GM12801 (cell line): ENCODE results near the gene RTTN.

ENCODE experiments used
- TF ChIP-seq, protein P1 (sequence below): IDR thresholded peaks from one replicate; pipeline ENCODE4 v1.5.1; 2011; ENCODE audit warnings: control low read depth; ENCODE audit not compliant: insufficient read length; ENCODE audit errors: extremely low read depth

The RTTN gene

DNA sequence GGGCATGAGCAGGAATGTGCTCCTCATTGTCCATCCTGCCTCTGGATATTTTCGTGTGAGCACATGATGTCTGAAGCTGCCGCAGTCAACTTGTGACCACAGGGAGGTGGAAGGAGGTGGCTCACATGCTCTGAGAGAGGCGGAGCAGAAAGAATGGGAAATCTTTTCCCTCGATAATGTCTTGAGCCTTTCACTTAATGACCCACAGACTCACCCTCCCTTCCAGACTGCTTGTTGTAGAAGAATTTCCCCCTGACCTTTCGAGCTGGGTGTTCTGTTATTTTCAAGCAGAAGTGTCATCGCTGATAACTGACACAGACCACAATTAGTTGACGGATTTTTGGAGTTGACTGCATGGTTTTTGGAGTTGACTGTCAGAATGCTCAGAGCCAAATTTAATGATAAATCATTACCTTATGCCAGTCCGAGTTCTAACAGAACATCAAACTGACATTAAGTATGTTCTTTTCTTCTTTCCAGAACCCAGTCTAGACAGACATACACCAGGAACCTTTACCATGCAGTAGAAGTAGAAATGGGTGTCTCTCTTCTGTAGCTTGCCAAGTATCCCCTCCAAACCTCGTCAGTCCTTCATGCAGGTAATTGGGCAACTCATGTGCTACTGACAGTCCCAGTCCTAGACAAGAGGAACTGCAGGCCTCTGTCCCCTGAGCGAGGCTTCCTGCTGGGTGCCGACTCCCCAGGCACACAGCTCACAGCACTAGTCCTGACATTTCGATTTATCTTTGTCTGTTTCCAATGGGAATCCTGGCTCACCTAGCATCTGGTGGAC is 29.4 kb upstream of the RTTN start:
- TF ChIP-seq, protein P1, sequence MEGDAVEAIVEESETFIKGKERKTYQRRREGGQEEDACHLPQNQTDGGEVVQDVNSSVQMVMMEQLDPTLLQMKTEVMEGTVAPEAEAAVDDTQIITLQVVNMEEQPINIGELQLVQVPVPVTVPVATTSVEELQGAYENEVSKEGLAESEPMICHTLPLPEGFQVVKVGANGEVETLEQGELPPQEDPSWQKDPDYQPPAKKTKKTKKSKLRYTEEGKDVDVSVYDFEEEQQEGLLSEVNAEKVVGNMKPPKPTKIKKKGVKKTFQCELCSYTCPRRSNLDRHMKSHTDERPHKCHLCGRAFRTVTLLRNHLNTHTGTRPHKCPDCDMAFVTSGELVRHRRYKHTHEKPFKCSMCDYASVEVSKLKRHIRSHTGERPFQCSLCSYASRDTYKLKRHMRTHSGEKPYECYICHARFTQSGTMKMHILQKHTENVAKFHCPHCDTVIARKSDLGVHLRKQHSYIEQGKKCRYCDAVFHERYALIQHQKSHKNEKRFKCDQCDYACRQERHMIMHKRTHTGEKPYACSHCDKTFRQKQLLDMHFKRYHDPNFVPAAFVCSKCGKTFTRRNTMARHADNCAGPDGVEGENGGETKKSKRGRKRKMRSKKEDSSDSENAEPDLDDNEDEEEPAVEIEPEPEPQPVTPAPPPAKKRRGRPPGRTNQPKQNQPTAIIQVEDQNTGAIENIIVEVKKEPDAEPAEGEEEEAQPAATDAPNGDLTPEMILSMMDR, result no peak

DNA sequence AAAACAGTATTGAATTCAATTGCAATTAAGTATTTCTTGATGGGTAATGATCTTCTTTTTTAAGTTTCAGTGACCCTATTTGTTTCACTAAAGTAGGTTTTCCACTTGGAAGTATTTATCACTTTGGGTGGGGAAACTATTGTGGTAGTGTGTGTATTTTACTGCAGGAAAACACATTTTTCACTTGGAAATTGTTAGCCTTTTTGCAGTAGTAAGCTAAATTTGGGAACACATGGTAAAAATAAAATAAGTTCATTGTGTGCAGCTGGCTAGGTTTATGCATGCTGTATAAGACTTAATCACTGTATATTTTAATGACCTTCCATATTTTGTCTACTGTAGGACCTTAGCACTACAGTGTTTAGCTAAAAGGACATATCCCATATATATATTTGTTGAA is 28.5 kb upstream of the RTTN start:
- TF ChIP-seq, protein P1, result no peak

DNA sequence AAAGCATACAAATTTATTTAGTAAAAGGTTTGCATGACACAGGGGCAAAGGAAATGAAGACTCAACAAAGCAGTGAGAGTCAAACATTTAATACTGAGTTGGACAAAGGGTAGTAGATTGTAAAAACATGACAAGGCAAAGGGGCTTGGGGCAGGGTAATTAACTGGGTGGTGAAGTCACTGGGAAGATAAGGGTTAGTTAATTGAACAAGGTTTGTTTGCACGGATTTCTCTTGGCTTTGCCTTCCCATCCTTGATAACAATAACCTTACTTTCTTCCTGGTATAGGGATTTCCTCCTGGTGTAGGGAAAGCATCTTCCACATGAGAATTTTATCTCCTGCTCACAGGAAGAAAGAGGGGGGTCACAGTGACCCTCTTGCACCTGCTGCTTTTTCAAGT is 26.8 kb upstream of the RTTN start:
- TF ChIP-seq, protein P1, result no peak

DNA sequence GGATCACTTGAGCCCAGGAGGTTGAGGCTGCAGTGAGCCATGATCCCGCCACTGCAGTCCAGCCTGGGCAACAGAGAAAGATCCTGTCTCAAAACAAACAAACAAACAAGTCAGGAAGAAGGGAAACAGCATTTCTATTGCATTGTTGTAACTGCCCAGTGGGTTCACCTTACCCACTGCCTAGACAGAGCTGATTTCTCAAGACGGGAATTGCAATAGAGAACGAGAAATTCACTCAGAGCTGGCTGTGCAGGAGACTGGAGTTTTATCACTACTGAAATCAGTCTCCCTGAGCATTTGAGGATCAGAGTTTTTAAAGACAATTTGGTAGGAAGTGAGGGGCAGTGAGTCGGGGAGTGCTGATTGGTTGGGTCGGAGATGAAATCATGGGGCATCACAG is 24.2 kb upstream of the RTTN start:
- TF ChIP-seq, protein P1, result no peak

DNA sequence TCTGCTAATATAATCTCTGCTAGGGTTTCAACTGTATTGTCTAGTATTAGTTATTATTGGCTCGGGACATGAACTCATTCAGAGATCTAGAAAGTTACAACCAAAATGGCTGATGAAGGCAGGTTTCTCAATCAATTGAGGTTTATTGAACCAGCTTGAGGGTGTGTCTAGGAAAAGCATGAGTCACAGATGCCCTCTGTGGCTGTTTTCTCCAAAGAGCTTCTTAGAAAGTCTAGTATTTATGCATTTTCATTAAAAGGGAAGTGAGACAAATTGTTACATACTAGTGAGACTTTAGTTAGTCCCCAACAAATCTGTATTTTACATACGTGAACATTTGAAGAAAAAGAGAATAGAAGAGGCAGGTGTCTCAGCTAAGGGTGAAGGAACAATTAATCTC is 23.0 kb upstream of the RTTN start:
- TF ChIP-seq, protein P1, result no peak

DNA sequence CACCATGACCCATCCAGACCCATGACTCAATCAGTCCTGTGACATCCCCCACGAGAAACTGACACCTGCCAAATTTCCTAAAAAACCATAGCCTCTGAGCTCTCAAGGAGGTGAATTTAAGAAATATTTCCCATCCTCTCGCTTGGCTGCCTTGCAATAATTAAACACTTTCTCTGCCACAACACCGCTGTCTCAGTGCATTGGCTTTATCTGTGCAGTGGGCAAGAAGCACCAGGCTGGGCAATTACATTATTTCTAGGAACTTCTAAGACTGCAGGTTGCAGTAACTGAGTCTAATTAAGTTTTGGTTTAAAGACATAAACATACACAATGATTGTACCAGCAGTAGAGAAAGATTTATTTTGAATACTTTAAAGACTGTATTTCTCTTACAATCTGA is 22.0 kb upstream of the RTTN start:
- TF ChIP-seq, protein P1, result no peak

DNA sequence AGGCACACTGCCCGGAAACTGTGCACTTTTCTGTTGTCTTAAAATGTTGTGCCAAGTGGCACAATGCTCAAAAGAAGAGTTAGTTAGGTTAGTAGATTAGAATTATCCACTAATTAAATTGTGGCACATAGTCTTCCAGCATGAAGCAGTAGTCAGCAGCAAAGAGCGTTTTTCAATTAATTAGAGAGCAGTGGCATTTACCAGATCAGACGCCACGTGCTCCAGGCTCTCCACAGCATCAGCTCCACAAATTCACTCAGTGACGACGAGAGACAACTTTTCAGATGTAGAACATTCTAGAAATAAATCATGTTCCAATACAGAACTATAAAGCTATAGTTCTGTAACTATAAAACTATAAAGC is 16.4 kb upstream of the RTTN start:
- TF ChIP-seq, protein P1, result no peak
